Vagina (tissue), 2 donors: ENCODE data around the gene COIL.

Experiments used
- CTCF ChIP-seq, 3 experiments: fragments of 450-650 bp in 2 of 3; fragments of 200-600 bp in 1 of 3; sonication (generic) in 1 of 3; IDR thresholded peaks; one replicate each; pipeline ENCODE4 v1.5.1; 2017 to 2019; ENCODE audit warnings: antibody characterized with exemption in 3 of 3, mild to moderate bottlenecking in 2 of 3, moderate library complexity in 2 of 3
- POLR2A ChIP-seq, 2 donors: fragments of 450-650 bp; IDR thresholded peaks; one replicate each; pipeline ENCODE4 v1.6.1; 2017; ENCODE audit warnings: antibody characterized with exemption in 2 of 2, mild to moderate bottlenecking in 2 of 2, moderate library complexity in 2 of 2

- no peak for TF ChIP-seq POLR2A (IDR thresholded peaks at IDR 0.05)
- TF ChIP-seq CTCF (IDR thresholded peaks at IDR 0.05) = no peak
These were observed 47.9 kb downstream of the COIL start for GRCh38 chr17:56913000-56913311.
